MM.1S (cell line): ENCODE measurements around the gene KAT2A.
A peak's percentile ranks its signal among the peaks of the same experiment; 100 is the strongest.

Experiments used
- DNase-seq: peaks from one replicate; pipeline ENCODE4 v3.0.0-alpha.2; 2015
- H2AFZ ChIP-seq: fragments of 300-600 bp; sonication (generic); 2 replicates; pipeline ENCODE4 v1.6.0; 2016; ENCODE audit warnings: antibody characterized with exemption, low read length
- H3F3A ChIP-seq: fragments of 300-600 bp; sonication (generic); 2 replicates; pipeline ENCODE4 v1.6.1; 2016; ENCODE audit warnings: mild to moderate bottlenecking, antibody characterized with exemption, low read length, moderate library complexity, mixed read lengths; ENCODE audit not compliant: insufficient read depth
- H3K27ac ChIP-seq: fragments of 300-600 bp; sonication (generic); 2 replicates; pipeline ENCODE4 v1.5.1; 2016; ENCODE audit warnings: mild to moderate bottlenecking, low read length
- H3K27me3 ChIP-seq: fragments of 300-600 bp; sonication (generic); replicated peaks from 2 replicates; pipeline ENCODE4 v1.6.0; 2016; ENCODE audit warnings: low read length; ENCODE audit not compliant: insufficient read depth
- H3K36me3 ChIP-seq: fragments of 300-600 bp; sonication (generic); replicated peaks from 2 replicates; pipeline ENCODE4 v1.6.1; 2016; ENCODE audit warnings: mild to moderate bottlenecking, low read length, mixed read lengths; ENCODE audit not compliant: insufficient read depth
- H3K4me1 ChIP-seq: fragments of 300-600 bp; sonication (generic); 2 replicates; pipeline ENCODE4 v1.6.1; 2016; ENCODE audit warnings: low read length, mixed read lengths
- H3K4me2 ChIP-seq: fragments of 300-600 bp; sonication (generic); 2 replicates; pipeline ENCODE4 v1.6.0; 2016; ENCODE audit warnings: low read depth, low read length
- H3K4me3 ChIP-seq: fragments of 300-600 bp; sonication (generic); 2 replicates; pipeline ENCODE4 v1.5.1; 2016; ENCODE audit warnings: low read length, mixed read lengths
- H3K79me2 ChIP-seq: fragments of 300-600 bp; sonication (generic); 2 replicates; pipeline ENCODE4 v1.6.1; 2016; ENCODE audit warnings: mixed run types, low read length, mixed read lengths
- H3K9ac ChIP-seq: fragments of 300-600 bp; sonication (generic); 2 replicates; pipeline ENCODE4 v1.6.1; 2016; ENCODE audit warnings: low read length, mixed read lengths
- H3K9me2 ChIP-seq: fragments of 300-600 bp; sonication (generic); replicated peaks from 2 replicates; pipeline ENCODE4 v1.6.1; 2016; ENCODE audit warnings: mild to moderate bottlenecking, low read length, mixed read lengths; ENCODE audit not compliant: insufficient read depth
- H3K9me3 ChIP-seq: fragments of 300-600 bp; sonication (generic); replicated peaks from 2 replicates; pipeline ENCODE4 v1.6.1; 2016; ENCODE audit warnings: mild to moderate bottlenecking, low read length, mixed read lengths; ENCODE audit not compliant: insufficient read depth
- H4K20me1 ChIP-seq: fragments of 300-600 bp; sonication (generic); 2 replicates; pipeline ENCODE4 v1.6.1; 2016; ENCODE audit warnings: mild to moderate bottlenecking, low read length, moderate library complexity, mixed read lengths; ENCODE audit not compliant: insufficient read depth
- CTCF ChIP-seq: fragments of 300-600 bp; sonication (generic); IDR thresholded peaks from 2 replicates; pipeline ENCODE4 v1.5.1; 2016; ENCODE audit warnings: antibody characterized with exemption, low read length, mixed read lengths
- EZH2 ChIP-seq: fragments of 300-600 bp; sonication (generic); optimal IDR thresholded peaks from 2 replicates; pipeline ENCODE3; 2017; ENCODE audit warnings: low read depth, mild to moderate bottlenecking, antibody characterized with exemption, low read length, mixed read lengths
- EZH2phosphoT487 ChIP-seq: fragments of 300-600 bp; sonication (generic); IDR thresholded peaks from 2 replicates; pipeline ENCODE4 v1.6.1; 2018; ENCODE audit warnings: antibody characterized with exemption, low read length

Gene KAT2A

GRCh38 chr17:42112552-42113176, 8.5 kb downstream of the KAT2A start, which contains the start of gene DHX58:
DHX58 (minus strand) TSS chr17:42112714; CDS start chr17:42111892, 822 bp downstream.
- peak within 1 kb of the TSS; percentile 13; the same call in 1 of the 2 replicates for H3K4me3 ChIP-seq
- peaks cover 38% of the 10 kb centered on the region for H3F3A ChIP-seq
- H3K9ac ChIP-seq: peak within 1 kb of the TSS; percentile 48; the same call in 1 of the 2 replicates
- H3K36me3 ChIP-seq: no peaks in the 10 kb centered on the region
- H4K20me1 ChIP-seq: no peaks in the 10 kb centered on the region
- peak within 1 kb of the TSS; percentile 77 for H3K4me2 ChIP-seq
- H3K79me2 ChIP-seq: peaks cover 6% of the 10 kb centered on the region; the same call in 1 of the 2 replicates
- H3K27me3 ChIP-seq: no peaks in the 10 kb centered on the region
- H3K27ac ChIP-seq: peak within 1 kb of the TSS; percentile 85
- no peaks in the 10 kb centered on the region for H3K9me3 ChIP-seq
- no peak for TF ChIP-seq EZH2phosphoT487
- TF ChIP-seq CTCF: no peak
- TF ChIP-seq EZH2: no peak
- peaks cover 44% of the 10 kb centered on the region for H3K4me1 ChIP-seq
- H2AFZ ChIP-seq: peak within 1 kb of the TSS; percentile 6; the same call in 1 of the 2 replicates
- H3K9me2 ChIP-seq: no peaks in the 10 kb centered on the region
- DNase-seq: peak; percentile 98

GRCh38 chr17:42111871-42112551, 9.2 kb downstream of the KAT2A start:
- Histone ChIP-seq H3K4me3 (peak overlapping the region; percentile 13; the same call in 1 of the 2 replicates), H3K36me3 (no peaks in the 10 kb centered on the region), H3K4me2 (peak overlapping the region; percentile 49), H3K9me3 (no peaks in the 10 kb centered on the region), H4K20me1 (no peaks in the 10 kb centered on the region), H3F3A (peaks cover 38% of the 10 kb centered on the region), H3K9ac (peak overlapping the region; percentile 34; the same call in 1 of the 2 replicates), H3K27ac (peak overlapping the region; percentile 85), H3K4me1 (peaks cover 44% of the 10 kb centered on the region), H2AFZ (peak overlapping the region; percentile 6; the same call in 1 of the 2 replicates), H3K27me3 (no peaks in the 10 kb centered on the region), H3K9me2 (no peaks in the 10 kb centered on the region), H3K79me2 (peaks cover 6% of the 10 kb centered on the region; the same call in 1 of the 2 replicates)
- no peak for DNase-seq
- TF ChIP-seq CTCF (no peak), EZH2phosphoT487 (no peak), EZH2 (no peak)

GRCh38 chr17:42111265-42111636, 9.9 kb downstream of the KAT2A start:
- H3K27me3 ChIP-seq: no peaks in the 10 kb centered on the region
- H3K9me3 ChIP-seq: no peaks in the 10 kb centered on the region
- H3K9ac ChIP-seq: no peak overlapping the region
- no peak for DNase-seq
- no peak overlapping the region for H3K4me2 ChIP-seq
- peaks cover 41% of the 10 kb centered on the region for H3K4me1 ChIP-seq
- H3K36me3 ChIP-seq: no peaks in the 10 kb centered on the region
- no peak for TF ChIP-seq EZH2
- TF ChIP-seq CTCF: no peak
- TF ChIP-seq EZH2phosphoT487: no peak
- no peak overlapping the region for H3K27ac ChIP-seq
- H3K79me2 ChIP-seq: peaks cover 6% of the 10 kb centered on the region; the same call in 1 of the 2 replicates
- H3F3A ChIP-seq: peaks cover 31% of the 10 kb centered on the region
- no peak overlapping the region for H3K4me3 ChIP-seq
- no peaks in the 10 kb centered on the region for H4K20me1 ChIP-seq
- no peak overlapping the region for H2AFZ ChIP-seq
- H3K9me2 ChIP-seq: no peaks in the 10 kb centered on the region
